Body of pancreas (tissue), 4 donors: Measurements from ENCODE around the gene JOSD2.

Experiments used
- POLR2A ChIP-seq, 3 donors: fragments of 450-650 bp; IDR thresholded peaks; one replicate each; pipeline ENCODE4 v1.6.1; 2016; ENCODE audit warnings: antibody characterized with exemption in 3 of 3, mild to moderate bottlenecking in 2 of 3
- TF ChIP-seq, protein P1 (sequence below), 7 experiments: fragments of 450-650 bp in 4 of 7; fragments of 200-600 bp in 3 of 7; sonication (generic) in 3 of 7; IDR thresholded peaks; one replicate each; pipeline ENCODE4 v1.5.1; 2016 to 2019; ENCODE audit warnings: antibody characterized with exemption in 7 of 7

DNA sequence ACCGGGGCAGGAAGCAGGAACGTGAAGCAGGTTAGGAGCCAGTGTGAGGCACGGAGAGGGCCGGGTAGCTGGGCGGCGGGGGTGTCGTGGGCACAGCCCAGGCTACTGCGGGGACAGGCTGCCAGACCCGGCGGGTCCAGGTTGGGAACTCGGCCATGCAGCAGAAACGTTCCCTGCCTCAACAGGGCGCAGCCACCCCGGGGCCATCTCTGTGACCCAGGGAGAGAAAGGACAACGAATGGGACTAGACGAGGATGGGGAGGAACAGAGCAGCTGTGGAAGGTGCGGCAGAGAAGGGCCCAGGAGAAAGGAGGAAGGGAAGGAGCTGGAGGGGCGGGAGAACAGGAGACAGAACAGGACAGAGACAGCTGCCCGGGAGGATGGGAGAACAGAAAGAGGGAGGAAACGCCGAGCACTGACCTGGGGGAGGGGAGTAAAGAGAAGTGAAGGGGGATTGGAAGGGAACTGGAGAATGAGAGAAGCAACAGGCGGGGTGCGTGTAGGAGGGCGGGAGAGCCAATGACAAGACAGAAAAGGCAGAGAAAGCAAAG lies 21.5 kb downstream of the JOSD2 start:
- no peak for TF ChIP-seq POLR2A (IDR thresholded peaks at IDR 0.05)
- TF ChIP-seq, protein P1, sequence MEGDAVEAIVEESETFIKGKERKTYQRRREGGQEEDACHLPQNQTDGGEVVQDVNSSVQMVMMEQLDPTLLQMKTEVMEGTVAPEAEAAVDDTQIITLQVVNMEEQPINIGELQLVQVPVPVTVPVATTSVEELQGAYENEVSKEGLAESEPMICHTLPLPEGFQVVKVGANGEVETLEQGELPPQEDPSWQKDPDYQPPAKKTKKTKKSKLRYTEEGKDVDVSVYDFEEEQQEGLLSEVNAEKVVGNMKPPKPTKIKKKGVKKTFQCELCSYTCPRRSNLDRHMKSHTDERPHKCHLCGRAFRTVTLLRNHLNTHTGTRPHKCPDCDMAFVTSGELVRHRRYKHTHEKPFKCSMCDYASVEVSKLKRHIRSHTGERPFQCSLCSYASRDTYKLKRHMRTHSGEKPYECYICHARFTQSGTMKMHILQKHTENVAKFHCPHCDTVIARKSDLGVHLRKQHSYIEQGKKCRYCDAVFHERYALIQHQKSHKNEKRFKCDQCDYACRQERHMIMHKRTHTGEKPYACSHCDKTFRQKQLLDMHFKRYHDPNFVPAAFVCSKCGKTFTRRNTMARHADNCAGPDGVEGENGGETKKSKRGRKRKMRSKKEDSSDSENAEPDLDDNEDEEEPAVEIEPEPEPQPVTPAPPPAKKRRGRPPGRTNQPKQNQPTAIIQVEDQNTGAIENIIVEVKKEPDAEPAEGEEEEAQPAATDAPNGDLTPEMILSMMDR (IDR thresholded peaks at IDR 0.05), result no peak
